ENCODE measurements around the gene CASD1.

The CASD1 gene

DNA sequence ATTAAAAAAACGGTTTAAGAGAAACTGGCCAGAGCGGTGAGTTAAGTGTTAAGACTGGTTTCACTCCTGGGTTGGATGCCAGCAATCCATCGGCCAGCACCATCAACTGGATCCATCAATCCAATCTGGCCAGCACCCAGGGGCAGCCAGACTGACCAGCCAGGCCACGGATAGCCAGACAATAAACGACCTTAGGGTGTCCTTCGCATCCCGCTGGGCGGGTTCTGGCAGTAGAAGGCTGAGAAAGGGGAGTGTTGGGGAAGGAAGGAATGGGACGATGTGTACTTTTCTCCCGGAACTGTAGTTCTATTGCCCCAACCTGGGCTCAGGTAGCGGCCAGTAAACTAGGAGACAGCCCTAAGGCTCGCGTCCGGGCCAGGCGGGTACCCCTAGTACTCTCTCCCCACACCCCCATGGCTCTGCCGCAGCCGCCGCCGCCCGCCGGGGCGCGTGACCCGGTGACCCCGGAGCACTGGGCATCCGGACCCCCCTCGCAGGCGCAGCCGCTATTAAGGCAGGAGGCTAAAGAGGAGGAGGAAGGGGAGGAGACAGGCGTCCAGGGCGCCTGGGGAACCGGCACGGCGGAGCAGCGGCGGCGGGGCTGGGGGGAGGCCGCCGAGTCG, at the start of gene CASD1:
CASD1 (plus strand) TSS at position 546 of the 623 bp plus-strand sequence. CDS start 276 bp downstream, outside the sequence.
- DNase-seq: peak; percentile 42 to 61

DNA sequence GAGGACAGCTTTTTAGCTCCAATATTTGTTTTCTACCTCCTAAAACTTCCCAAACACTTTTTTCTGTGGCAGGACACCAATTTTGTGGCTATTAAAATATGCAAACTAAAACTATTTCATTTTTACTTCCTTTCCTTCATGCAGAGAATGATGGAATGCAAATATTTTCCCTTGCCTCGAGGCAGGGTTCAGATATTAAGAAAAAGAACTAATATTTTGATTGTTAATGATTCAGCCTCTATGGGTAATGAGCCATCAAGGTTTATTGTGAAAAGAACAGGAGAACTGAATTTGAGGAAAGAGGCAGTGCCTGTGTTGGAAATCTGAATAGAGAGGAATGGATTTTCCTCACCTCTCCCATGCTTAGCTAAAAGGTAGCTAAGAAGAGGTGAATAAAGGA, 43.1 kb upstream of the CASD1 start:
- DNase-seq: no peak

DNA sequence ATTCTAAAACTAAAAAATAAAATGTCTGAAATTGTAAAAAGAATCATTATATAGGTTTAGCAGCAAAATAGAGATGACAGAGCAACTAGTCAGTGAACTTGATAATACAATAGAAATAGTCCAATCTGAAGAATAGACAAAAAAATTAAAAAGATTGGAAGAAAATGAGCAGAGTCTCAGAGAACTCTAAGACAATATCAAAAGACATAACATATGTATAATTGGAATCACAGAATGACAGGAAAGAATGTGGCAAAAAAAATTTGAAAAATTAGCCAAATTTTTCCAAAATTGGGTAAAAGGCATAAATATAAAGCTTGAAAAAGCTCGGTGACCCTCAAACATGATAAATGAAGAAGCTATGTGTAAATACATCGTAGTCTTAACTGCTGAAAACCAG, 38.0 kb upstream of the CASD1 start:
- no peak for DNase-seq

DNA sequence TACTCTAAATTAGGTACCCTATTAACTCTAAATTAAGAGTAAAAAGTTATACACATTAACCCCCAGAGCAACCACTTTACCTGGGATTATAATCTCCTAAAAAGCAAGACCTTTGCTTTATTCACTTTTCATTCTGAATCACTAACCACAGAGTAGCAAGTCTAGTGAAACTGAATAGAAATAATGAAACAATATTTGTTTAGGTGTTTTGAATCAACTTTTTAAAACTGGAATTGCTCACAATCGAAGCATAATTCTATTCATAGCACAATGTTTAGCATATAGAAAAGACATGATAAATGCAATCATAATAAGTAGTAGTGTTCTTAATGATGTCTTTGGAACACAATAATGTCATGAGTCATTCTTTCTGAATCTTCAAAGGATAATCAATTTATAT, 37.0 kb upstream of the CASD1 start:
- DNase-seq: no peak

DNA sequence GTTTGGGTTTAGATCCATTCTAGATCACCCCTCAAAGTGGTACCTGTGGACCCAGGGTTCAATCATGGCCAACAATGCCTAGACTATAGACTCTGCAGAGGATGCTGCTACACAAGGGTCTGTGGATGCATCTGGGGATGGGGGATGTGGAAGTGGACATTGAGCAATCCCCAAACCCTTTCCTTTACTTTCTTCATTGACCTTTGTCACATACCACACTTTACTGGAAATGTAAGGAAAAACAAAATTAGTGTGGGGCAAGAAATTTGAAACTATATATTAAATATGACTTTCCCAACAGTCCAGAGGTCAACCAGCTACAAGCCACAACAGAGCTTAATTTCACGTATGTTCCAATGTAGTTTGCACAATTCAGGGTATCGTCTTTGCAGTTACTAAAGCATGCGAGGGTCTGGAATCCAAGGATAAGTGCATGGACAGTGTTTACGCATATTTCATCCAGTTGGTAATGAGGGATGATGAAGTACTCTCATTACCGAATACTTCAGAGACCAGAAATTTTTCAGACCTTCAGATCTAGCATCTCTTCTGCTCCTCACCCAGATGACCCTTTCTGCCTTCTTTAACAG, 33.3 kb upstream of the CASD1 start:
- DNase-seq: no peak

DNA sequence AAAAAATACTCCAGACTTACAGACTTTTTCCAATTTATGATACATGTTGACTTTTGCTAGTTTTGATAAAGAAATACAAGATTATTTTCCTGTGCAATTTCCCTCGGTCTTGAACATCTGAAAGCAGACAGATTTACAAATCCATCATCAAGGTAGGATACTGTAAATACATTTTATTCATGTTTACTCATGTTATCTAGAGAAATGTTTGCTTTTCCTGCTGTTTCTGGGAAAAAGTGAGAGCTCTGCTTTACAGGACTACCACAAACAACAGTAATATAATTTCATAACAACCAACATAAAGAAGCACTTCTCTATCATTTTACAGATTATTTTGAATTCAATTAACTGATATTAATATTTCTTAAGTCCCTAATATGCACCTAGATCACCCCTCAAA, 31.7 kb upstream of the CASD1 start:
- DNase-seq: no peak

DNA sequence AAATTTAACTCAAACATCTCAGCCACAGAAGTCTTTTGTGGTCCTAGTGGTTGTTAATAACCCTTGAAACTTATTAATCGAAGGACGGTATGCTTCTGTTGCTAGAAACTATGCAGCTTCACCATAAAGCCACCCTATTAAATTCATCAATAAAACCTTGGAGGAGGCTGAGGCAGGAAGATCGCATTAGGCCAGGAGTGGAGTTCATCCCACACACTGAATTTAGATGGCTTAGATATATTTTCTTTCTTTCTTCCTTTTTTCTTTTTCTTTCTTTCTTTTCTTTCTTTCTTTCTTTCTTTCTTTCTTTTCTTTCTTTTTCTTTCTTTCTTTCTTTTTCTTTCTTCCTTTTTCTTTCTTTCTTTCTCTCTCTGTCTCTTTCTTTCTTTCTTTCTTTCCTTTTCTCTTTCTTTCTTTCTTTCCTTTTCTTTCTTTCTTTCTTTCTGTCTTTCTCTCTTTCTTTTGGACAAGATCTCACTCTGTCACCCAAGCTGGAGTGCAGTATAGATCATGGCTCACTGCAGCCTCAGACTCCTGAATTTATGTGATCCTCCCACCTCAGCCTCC, 30.9 kb upstream of the CASD1 start:
- DNase-seq: no peak

DNA sequence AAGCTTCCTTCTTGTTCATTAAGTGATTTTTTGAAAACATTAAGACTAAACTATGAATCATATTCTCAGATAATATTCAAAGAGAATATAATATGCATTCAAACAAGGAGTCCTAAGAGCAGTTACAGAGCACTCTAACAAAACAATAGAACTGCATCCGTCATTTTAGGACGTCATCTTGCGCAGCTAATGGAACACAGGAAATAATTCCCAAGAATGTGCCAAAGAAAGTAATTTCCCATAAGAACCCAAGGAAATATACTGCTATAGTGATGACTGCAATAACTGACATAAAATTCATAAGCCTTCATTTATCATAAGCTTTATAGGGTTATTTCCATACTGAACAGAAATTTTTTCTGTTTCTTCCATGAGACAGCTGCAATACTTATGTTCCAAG, 28.3 kb upstream of the CASD1 start:
- DNase-seq: no peak

DNA sequence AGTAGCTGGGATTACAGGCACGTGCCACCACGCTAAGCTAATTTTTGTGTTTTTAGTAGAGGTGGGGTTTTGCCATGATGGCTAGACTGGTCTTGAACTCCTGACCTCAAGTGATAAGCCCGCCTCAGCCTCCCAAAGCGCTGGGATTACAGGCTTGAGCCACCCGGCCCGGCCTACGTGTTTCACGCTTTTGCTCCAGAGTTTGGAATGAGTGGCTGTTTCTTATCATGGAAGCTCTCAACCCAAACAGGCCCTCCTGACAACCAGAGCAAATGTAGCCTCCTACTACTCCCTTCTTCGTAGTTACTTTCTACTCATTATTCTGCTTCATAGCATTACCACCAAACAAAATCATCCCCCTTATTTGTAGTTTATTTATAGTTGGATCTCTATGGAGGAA, 26.8 kb upstream of the CASD1 start:
- DNase-seq: no peak

DNA sequence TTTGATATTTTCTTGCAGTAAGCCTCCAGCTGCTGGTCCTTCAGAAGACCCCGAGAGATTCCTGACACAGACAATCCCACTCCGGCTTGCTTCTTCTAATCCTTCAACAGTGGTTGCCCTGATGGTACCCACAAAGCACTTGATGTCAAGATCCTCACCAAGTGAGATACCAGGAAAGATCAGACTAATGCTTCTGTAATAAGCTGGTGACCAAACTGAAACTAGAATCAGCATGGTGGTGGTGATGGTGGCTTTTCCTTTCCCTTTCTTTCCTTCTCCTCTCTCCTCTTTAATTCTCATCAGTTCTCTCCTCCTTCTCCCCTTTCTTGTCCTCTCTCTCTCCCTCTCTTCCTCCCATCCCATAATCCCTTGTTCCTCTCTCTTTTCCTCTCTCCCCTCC, 25.8 kb upstream of the CASD1 start:
- DNase-seq: no peak

DNA sequence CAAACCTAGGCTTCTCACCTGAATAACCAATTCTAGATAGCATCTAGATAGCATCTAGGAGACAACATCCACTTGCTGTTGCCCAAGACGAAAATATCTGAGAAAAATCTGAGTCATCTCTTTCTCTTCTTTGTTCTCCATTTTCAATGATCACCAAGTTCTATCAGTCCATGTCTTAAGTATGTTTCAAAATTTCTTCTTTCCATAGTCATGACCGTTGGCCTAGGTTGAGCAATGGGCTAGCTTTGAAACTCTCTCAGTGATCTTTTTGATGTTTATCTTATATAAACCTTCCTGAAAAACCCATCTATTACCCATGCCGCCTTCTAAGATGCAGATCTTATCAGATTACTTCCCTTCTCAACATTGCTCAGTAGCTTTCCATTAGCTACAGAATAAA, 23.4 kb upstream of the CASD1 start:
- no peak for DNase-seq

DNA sequence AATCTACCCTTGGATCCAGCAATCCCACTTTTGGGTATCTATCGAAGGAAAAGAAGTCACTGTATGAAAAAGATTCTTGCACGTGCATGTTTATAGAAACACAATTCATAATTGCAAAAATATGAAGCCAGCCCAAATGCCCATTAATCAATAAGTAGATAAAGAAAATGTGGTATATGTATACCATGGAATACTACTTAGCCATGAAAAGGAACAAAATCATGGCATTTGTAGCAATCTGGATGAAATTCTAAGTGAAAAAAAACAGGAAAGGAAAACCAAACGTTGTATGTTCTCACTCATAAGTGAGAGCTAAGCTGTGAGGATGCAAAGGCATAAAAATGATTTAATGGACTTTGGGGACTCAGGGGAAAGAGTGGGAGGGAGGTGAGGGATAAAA, 18.2 kb upstream of the CASD1 start:
- DNase-seq: no peak

DNA sequence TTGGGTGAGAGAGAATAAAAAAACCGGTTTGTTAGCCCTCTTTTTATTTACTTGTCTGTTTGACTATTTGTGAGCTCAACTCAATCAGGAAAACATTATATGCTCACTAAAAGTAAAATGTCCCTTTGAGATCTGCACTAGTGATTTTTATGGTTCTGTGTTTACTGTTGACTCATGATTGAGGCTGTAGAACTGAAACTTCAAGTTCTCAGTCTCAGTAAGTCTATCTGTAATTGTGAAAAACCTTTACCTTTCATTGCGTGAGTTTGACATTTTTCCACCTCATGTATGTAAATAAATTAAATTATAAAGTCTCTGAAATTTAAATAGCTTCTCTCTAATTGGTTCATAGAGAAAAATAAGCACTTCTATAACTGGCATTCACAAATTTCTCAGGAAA, 17.0 kb upstream of the CASD1 start:
- DNase-seq: no peak

DNA sequence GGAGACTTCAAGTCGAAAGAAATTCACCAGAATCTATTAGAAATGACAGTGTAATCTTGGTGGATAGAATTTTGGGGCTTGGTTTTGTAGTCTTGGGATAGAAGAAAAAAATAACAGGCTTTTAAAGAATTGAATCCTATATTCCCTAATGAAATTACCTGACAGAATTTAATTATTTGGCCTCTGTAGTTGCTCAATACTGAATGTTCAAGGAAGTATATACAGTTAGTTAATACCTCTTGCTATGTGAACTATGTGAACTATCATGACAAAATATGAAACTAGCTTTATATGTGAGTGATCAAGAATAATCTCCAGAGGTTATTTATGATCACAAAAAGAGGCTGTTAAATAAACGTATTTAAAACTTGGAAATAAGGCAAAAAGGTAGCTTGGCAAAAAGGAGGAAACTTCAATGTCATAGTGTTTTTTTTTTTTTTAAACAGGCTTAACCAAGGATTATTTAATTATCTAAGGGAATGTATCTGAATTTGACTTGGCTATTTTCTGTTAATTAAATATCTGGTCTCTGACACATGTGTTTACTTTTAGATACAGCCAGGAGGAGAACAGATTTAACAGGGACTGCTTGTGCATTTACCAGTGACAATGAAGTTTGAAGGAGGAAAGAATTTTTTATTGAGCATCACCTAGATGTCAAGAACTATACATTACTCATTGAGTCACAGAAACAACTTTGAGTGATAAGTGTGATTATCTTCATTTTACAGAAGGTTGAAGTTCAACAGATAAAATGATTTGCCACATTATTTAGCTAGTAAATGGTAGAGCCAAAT, 11.5 kb upstream of the CASD1 start:
- no peak for DNase-seq

DNA sequence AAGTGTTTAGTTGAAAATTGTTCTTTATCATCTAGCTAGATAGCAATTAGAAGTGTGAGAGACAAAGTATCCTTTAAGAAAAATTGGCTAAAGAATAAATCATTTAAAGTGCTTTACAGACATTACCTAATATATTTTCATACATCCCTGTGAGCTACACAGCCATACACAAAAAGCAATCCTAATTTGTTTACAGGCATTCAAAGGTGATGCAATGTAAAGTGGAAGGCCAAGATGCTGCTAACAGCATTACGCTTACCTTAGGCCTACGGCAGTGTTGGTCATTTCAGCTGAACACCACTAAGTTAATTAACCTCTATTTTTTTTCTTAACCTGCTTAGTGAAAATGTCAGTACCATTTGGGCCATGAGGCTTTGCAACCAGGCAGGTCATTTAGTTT, 10.7 kb upstream of the CASD1 start:
- DNase-seq: no peak

DNA sequence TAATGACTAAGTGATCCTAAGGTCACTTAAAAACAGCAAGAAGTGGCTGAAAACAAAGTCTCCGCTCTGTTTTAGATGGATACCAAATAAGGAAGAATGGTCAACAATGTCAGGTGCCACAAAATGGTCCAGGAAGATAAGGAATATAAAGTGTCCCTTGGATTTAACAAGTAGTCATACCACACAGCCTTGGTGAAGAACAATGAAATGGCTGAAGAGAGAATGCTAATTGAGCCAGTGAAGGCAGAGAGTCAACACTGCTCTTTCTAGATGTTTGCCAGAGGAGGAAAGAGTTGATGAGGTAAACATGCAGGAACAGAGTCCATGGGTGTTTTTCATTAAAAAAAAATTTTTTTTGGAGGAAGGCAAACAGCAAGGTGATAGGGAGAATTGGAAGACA, 2.1 kb upstream of the CASD1 start:
- DNase-seq: no peak

DNA sequence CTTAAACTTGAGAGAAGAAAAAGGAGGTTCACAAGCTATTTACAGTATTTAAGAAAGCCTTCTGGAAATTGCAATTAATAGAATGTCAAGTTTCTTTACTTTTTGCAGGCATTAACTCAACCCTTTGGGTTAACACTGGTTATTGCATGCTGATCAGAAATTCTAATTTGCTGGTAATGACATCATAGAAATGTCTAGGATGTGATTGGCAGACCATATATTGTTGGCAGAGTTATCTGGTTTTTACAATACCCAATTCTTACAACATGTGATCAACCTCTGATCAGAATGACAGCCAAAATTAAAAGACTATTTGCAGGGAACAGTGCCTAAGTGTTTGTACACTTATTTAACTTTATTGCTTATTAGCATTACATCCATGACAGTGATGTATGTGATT, 1.6 kb upstream of the CASD1 start:
- DNase-seq: no peak

DNA sequence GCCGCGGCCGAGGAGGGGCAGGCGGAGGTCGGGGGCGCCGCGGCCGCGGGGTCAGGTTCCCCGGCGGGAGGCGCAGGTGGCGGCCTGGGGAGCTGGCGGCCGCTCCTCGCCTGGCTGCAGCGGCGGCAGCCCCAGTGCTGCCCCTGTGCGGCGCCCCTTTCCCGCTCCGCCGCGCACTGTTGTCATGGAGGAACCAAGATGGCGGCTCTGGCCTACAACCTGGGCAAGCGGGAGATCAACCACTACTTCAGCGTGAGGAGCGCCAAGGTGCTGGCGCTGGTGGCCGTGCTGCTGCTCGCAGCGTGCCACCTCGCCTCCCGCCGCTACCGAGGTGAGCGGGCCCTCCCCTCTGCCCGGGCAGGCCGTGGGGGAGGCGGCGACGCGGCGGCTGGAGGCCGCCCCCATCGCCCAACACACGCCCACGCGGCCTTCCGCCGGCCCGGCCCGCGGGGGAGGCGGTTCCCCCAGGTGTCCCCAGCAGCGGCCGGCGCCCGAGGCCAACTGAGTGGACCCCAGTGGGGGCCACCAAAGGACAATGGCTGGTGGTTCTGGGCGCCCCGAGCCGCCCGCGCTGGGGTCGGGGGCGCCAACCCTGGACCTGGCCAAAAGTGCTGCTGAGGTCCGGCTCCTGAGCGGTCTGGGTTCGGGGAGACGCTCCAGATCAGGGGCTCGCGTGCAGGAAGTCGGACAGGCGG, 425 bp downstream of the CASD1 start:
- DNase-seq: peak; percentile 49 to 60

DNA sequence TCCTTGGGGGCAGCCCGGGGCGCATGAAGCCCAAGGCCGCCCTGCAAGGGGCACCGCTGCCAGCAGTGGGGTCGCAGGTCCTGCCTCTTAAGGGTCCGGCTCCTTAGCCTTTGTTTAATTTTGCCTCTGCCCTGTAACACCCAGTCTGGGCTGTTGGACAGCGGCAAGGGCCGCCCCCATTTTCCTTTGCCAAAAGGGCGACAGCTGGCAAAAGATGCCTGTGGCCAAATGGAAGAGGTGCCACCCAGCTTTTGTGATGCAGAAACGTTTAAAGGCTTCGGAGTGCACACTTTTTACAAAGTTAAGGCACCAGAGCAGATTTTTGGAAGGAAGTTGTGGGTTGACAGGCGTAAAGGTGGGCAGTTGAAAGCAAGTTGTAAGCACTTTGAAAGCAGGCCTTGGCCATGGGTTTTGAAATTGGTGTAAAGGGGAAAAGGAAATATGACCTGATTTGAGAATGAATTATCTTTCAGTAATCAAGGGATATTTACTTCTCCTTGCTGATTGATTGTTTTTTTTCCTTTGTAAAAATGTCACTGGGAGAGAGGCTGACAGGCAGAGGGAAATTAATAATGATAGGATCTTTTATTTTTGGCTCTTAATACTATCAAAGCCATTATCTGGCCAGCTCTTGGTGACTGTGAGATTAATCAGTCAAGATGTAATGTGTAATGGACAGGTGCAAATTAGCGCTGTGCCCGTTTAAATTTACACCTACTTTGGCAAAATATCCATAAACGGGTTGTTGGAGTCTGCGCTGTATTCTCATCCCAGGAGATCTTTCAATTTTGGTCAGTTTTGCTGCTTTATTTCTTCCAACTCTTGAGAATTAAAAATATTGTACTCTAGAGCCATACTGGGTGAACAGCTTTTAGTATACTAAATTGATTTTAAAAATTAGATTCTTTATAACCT, 1.2 kb downstream of the CASD1 start:
- DNase-seq: peak; percentile 13 to 21

DNA sequence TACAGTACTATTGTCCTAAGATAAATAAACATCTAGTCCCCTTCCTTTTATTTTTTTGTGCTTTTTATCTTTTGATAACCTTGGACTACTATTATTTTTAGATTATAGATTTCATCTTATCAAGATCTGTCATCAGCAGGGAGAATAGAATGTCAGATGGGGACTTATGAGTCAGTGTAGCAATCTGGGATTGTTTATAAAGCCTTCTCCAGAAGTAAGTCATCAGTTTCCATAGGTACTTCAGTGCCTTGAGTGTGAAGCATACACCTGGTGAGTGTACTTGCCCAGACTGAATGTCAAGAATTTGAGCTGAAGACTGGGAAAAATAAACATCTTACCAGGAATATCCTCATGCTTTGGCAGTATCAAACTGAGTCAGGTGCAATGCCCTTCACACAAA, 2.1 kb downstream of the CASD1 start:
- no peak for DNase-seq

DNA sequence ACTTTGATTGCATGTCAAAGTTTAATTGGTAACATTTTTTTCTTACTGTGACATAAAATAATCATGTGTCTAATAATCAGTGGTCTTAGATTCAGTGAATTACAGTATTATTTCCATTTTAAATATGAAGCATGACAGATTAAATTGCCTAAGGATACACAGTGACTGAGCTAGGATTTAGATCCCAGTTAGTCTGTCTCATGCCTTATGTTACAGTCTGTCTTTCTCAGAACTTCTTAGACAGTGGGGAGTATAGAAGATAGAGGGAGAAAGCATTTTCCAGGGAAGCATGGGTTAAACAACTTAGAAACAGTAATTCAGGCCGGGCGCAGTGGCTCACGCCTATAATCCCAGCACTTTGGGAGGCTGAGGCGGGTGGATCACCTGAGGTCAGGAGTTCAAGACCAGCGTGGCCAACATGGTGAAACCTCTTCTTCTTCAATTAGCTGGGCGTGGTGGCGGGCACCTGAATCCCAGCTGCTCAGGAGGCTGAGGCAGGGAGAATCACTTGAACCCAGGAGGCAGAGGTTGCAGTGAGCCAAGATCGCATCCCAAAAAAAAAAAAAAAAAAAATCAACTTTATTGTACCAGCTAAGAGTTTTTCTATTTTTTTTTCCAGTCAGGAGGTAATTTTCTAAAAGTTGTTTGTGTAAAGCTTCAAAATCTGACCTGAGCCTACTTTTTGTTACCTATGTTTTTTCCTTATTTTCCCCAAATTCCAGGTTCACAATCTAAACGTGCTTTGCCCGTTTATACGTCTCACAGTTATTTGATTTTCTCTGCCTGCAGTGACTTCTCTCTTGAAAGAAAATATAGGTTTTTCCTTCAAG, 3.3 kb downstream of the CASD1 start:
- no peak for DNase-seq

DNA sequence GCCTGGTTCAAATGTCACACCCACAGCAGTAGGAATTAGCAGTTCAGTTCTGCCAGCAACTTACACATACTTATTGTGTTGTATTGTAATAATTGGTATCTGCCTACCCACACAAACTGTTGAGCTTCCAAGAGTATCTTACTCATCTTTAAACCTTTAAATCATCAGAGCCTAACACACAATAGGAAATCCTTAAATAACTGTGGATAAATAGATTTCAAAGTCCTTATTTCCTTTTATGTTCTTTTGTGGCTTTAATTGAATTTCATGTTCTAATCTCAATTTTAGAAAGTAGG, 3.9 kb downstream of the CASD1 start:
- no peak for DNase-seq

All from stimulated activated CD4-positive, alpha-beta T cell treated with anti-CD3 and anti-CD28 coated beads, Interleukin-4, amount 100 ng/mL, for 4 hours (primary cell).